RWPE2 (cell line): ENCODE measurements around the gene CST4.

ENCODE experiments used
- ATAC-seq: fragments of 200-7000 bp; cut with Tn5 transposase; 3 replicates; pipeline ENCODE4 v1.9.1; 2021; ENCODE audit warnings: low read depth
- DNase-seq: peaks from one replicate; pipeline ENCODE4 v3.0.0-alpha.2; 2020; ENCODE audit warnings: low spot score
- H3K27ac ChIP-seq: fragments of 450-650 bp; 2 replicates; pipeline ENCODE4 v1.5.1; 2017; ENCODE audit warnings: mild to moderate bottlenecking; ENCODE audit not compliant: poor library complexity, severe bottlenecking
- H3K27me3 ChIP-seq: fragments of 250-450 bp; sonication (Bioruptor Pico); 2 replicates; pipeline ENCODE4 v1.5.1; 2021; ENCODE audit warnings: mild to moderate bottlenecking, moderate library complexity; ENCODE audit not compliant: insufficient read depth, poor library complexity, severe bottlenecking
- H3K36me3 ChIP-seq: fragments of 250-450 bp; sonication (Bioruptor Pico); 2 replicates; pipeline ENCODE4 v1.5.1; 2020; ENCODE audit warnings: low read depth, mild to moderate bottlenecking, moderate library complexity
- H3K4me1 ChIP-seq: fragments of 250-450 bp; sonication (Bioruptor Pico); 2 replicates; pipeline ENCODE4 v1.5.1; 2021; ENCODE audit warnings: mild to moderate bottlenecking, moderate library complexity; ENCODE audit not compliant: insufficient read depth, poor library complexity, severe bottlenecking
- H3K4me3 ChIP-seq: fragments of 250-450 bp; sonication (Bioruptor Pico); 2 replicates; pipeline ENCODE4 v1.5.1; 2021; ENCODE audit warnings: mild to moderate bottlenecking, moderate library complexity; ENCODE audit not compliant: severe bottlenecking
- H3K9me3 ChIP-seq: fragments of 250-450 bp; sonication (Bioruptor Pico); 2 replicates; pipeline ENCODE4 v1.5.1; 2021; ENCODE audit warnings: mild to moderate bottlenecking, moderate library complexity; ENCODE audit not compliant: severe bottlenecking
- TF ChIP-seq, protein P1 (sequence below): fragments of 450-650 bp; IDR thresholded peaks from one replicate; pipeline ENCODE4 v1.5.1; 2017; ENCODE audit warnings: mild to moderate bottlenecking, moderate library complexity; ENCODE audit not compliant: poor library complexity, severe bottlenecking

Gene CST4

DNA sequence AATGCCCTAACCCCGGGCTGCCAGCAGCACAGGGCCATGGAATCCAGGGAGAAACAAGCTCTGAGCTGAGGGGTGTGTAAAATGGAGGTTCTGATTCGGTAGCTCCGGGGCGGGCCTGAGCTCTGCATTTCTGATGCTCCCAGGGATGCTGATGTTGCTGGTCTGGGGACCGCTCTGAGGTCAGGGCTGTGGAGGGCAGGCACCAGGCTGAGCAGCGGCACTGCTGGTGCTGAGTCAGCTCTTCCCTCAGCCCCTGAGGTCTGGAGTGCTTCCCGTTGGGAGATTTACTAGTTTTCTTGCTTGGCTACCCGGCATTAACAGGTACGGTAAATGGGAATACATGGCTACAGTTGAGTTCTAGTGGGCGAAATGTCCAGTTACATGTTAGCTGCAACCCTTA, 32.5 kb downstream of the CST4 start:
- ATAC-seq: no peak
- no peaks in the 10 kb centered on the region for H3K4me1 ChIP-seq
- TF ChIP-seq, protein P1, sequence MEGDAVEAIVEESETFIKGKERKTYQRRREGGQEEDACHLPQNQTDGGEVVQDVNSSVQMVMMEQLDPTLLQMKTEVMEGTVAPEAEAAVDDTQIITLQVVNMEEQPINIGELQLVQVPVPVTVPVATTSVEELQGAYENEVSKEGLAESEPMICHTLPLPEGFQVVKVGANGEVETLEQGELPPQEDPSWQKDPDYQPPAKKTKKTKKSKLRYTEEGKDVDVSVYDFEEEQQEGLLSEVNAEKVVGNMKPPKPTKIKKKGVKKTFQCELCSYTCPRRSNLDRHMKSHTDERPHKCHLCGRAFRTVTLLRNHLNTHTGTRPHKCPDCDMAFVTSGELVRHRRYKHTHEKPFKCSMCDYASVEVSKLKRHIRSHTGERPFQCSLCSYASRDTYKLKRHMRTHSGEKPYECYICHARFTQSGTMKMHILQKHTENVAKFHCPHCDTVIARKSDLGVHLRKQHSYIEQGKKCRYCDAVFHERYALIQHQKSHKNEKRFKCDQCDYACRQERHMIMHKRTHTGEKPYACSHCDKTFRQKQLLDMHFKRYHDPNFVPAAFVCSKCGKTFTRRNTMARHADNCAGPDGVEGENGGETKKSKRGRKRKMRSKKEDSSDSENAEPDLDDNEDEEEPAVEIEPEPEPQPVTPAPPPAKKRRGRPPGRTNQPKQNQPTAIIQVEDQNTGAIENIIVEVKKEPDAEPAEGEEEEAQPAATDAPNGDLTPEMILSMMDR: no peak
- H3K4me3 ChIP-seq: no peak overlapping the region
- no peaks in the 10 kb centered on the region for H3K36me3 ChIP-seq
- H3K27me3 ChIP-seq: no peaks in the 10 kb centered on the region
- no peak overlapping the region for H3K27ac ChIP-seq
- H3K9me3 ChIP-seq: no peaks in the 10 kb centered on the region
- DNase-seq: no peak

DNA sequence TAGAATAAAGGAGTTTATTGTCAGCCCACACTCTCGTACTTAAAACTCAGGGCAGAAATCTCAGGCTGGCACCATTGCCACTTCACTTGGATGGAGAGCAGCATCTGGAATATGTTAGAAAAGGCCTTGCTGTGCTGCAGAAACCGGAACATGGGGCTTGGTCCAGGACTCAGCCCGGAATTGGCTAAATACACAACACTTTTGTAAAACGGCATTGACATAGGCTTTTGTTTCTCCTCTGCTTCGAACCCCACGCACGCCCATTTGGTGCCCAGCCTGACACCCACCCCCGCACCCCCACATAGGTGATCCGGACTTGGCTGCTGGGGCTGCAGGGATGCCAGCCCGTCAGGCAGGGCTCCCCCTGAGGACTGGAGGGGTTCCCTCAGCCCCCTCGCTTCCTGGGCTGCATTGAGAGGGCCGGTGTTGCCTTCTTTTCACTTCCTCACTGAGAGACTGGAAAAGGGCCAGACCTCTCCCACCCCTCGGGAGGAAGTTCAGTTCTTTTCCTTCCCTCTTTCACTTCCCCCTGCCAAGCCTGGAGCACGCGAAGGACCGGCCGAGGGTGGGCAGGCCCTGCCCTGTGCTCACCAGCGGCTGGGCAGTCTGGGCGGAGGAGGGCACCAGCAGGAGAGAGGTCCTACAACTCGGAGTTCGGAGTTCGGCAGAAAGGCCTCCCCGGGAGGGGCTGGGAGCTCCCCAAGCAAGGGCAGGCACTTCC, 33.2 kb downstream of the CST4 start:
- no peaks in the 10 kb centered on the region for H3K27me3 ChIP-seq
- H3K36me3 ChIP-seq: no peaks in the 10 kb centered on the region
- H3K4me1 ChIP-seq: no peaks in the 10 kb centered on the region
- H3K4me3 ChIP-seq: no peak overlapping the region
- no peak overlapping the region for H3K27ac ChIP-seq
- DNase-seq: no peak
- TF ChIP-seq, protein P1: no peak
- ATAC-seq: no peak
- H3K9me3 ChIP-seq: no peaks in the 10 kb centered on the region

DNA sequence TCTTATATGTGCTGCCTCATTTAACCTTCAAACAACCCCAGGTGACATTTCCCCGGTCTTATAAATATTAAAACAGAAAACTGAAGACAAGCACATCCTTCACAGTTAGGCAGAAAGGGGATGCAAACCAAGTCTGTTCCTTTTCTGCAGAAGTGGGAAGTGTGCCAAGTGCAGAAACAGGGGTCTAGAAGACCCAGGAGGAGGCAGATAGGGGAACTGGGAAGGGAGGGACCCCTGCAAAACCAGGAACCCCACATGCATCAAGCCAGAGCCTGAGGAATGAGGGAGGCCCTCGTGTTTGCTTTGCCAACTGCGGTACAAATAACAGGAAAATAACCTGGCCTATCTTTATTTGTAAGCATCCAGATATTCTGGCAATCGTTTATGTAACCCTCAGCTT, 34.1 kb downstream of the CST4 start:
- TF ChIP-seq, protein P1: no peak
- Histone ChIP-seq H3K9me3 (no peaks in the 10 kb centered on the region), H3K4me1 (no peaks in the 10 kb centered on the region), H3K4me3 (no peak overlapping the region), H3K27me3 (no peaks in the 10 kb centered on the region), H3K27ac (no peak overlapping the region), H3K36me3 (no peaks in the 10 kb centered on the region)
- no peak for ATAC-seq
- no peak for DNase-seq

DNA sequence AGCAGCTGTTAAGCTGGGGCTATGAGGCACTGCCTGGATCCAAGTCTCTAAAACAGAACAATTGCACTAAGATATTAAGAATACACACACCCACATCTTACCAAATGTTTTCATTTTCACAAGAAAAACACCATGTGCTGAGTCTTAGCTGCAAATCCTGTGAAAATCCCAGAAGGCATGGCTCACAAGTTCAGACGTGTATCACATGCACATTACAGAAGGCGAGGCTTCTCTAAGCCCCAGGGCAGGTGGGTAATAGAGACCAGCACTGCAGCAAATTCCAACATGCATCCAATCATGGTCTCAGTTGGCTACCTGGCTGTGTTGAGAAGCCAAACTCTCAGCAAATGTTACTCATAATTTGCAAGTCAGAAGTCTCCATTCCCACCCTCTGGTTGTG, 34.8 kb downstream of the CST4 start:
- TF ChIP-seq, protein P1: no peak
- H3K4me1 ChIP-seq: no peaks in the 10 kb centered on the region

DNA sequence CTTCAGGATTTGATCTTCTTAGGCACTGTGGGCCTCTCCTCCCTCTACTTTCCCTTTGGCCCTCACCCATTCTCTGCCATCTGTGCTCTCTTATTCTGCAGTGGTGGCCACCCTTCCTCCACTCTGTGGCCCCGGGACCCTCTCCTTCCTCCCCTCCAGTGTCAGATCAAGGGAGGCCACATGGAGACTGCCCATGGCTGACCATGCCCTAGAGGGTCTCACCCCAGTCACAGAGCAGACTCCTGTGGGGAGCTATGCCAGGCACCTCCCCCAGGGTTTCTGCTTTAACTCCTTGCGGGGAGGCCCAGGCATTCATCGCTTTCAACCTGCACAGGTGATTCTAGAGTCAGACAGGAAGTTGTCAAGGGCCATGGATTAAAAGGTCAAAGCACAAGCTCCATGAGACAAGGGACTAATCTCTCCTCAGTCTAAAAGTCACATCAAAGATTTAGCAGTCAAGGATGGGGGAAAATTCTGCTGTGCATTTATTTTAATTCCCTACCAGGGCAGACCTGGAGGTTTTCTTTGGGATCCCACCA, 35.4 kb downstream of the CST4 start:
- Histone ChIP-seq H3K4me1 (no peaks in the 10 kb centered on the region), H3K27me3 (no peaks in the 10 kb centered on the region), H3K36me3 (no peaks in the 10 kb centered on the region), H3K4me3 (no peak overlapping the region), H3K9me3 (no peaks in the 10 kb centered on the region), H3K27ac (no peak overlapping the region)
- TF ChIP-seq, protein P1: no peak
- DNase-seq (no peak), ATAC-seq (no peak)

More for the DNA sequence above, 34.8 kb downstream of the CST4 start:
- no peak overlapping the region for H3K27ac ChIP-seq
- ATAC-seq (peak; percentile 33; the same call in 1 of the 3 replicates), DNase-seq (no peak)
- H3K36me3 ChIP-seq: no peaks in the 10 kb centered on the region
- no peaks in the 10 kb centered on the region for H3K27me3 ChIP-seq
- no peaks in the 10 kb centered on the region for H3K9me3 ChIP-seq
- H3K4me3 ChIP-seq: no peak overlapping the region
